DND-41 (cell line): ENCODE results near the gene GBX1.

Source experiments
- ATAC-seq: fragments of 200-7000 bp; cut with Tn5 transposase; 3 replicates; pipeline ENCODE4 v1.9.1; 2021; ENCODE audit warnings: low read depth; ENCODE audit not compliant: insufficient read depth
- DNase-seq: peaks from one replicate; pipeline ENCODE4 v3.0.0-alpha.2; 2020
- H2AFZ ChIP-seq: 2 replicates; pipeline ENCODE4 v1.6.0; 2012; ENCODE audit warnings: low read depth, low read length
- H3K27ac ChIP-seq: 2 replicates; pipeline ENCODE4 v1.5.1; 2012; ENCODE audit warnings: low read length, inconsistent platforms
- H3K27me3 ChIP-seq: fragments of 200-600 bp; sonication (generic); 2 replicates; pipeline ENCODE4 v1.6.0; 2012; ENCODE audit warnings: low read length, mild to moderate bottlenecking, inconsistent platforms; ENCODE audit not compliant: insufficient read depth, poor library complexity
- H3K36me3 ChIP-seq: 2 replicates; pipeline ENCODE4 v1.5.1; 2012; ENCODE audit warnings: low read length, inconsistent platforms; ENCODE audit not compliant: insufficient read depth
- H3K4me1 ChIP-seq: 2 replicates; pipeline ENCODE4 v1.5.1; 2012; ENCODE audit warnings: mild to moderate bottlenecking, low read length; ENCODE audit not compliant: insufficient read depth
- H3K4me2 ChIP-seq: 2 replicates; pipeline ENCODE4 v1.6.0; 2012; ENCODE audit warnings: mild to moderate bottlenecking, moderate library complexity, low read length, inconsistent platforms; ENCODE audit not compliant: insufficient read depth
- H3K4me3 ChIP-seq, 2 experiments: fragments of 200-600 bp in 1 of 2; shearing (Covaris generic) in 1 of 2; 2 replicates each; pipeline ENCODE4 v1.5.1; 2012 to 2016; ENCODE audit warnings: inconsistent platforms in 2 of 2, low read length in 2 of 2, mild to moderate bottlenecking in 2 of 2, low read depth in 1 of 2, moderate library complexity in 1 of 2
- H3K79me2 ChIP-seq: 2 replicates; pipeline ENCODE4 v1.6.0; 2012; ENCODE audit warnings: low read length, inconsistent platforms; ENCODE audit not compliant: insufficient read depth
- H3K9ac ChIP-seq: 2 replicates; pipeline ENCODE4 v1.6.0; 2012; ENCODE audit warnings: low read depth, mild to moderate bottlenecking, inconsistent platforms, low read length, moderate library complexity
- H3K9me3 ChIP-seq: 2 replicates; pipeline ENCODE4 v1.5.1; 2012; ENCODE audit warnings: low read length, moderate library complexity, mild to moderate bottlenecking, inconsistent platforms; ENCODE audit not compliant: insufficient read depth, severe bottlenecking
- H4K20me1 ChIP-seq: 2 replicates; pipeline ENCODE4 v1.6.0; 2012; ENCODE audit warnings: low read length; ENCODE audit not compliant: insufficient read depth
- CTCF ChIP-seq: IDR thresholded peaks from 2 replicates; pipeline ENCODE4 v1.5.1; 2012; ENCODE audit warnings: borderline replicate concordance, low read length, moderate library complexity, mild to moderate bottlenecking; ENCODE audit not compliant: poor library complexity, severe bottlenecking; ENCODE audit errors: extremely low read depth
- EZH2 ChIP-seq: IDR thresholded peaks from 3 replicates; pipeline ENCODE4 v1.6.1; 2012; ENCODE audit warnings: borderline replicate concordance, low read depth, mild to moderate bottlenecking, moderate library complexity, low read length, inconsistent platforms; ENCODE audit not compliant: severe bottlenecking

GBX1 gene

DNA sequence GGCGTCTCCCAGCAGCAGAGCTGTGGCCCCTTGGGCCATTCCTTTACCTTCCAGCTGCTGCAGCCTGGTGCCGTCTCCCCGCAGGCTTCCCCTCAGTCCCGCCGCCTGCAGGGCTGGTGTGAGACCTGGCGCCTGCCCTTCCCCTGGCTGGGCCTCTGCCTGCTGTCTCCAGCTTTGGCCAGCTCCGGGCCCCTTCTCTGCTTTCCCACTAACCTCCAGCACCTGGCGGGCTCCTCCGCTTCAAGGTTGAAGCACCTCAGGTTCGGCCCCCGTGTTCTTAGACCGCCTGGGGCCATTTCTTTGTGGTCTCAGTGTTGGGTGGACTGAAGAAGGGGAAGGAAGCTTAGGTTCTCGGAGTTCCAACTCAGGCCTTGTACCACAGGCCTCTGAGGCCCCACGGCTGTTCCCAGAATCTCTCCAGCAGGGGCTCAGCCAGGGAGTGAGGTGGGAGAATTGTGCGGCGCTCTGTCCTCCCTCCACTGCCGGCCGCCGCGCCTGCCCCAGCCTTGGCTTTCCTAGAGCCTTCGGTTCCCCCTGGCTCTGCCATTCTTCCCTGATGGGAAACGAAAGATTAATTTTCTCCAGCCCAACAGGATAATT is 30.3 kb downstream of the GBX1 start:
- ATAC-seq (no peak), DNase-seq (no peak)
- no peak overlapping the region for H3K27ac ChIP-seq
- H3K79me2 ChIP-seq = no peaks in the 10 kb centered on the region
- no peak overlapping the region for H2AFZ ChIP-seq
- no peaks in the 10 kb centered on the region for H3K9me3 ChIP-seq
- no peak overlapping the region for H3K4me2 ChIP-seq
- no peak overlapping the region for H3K4me3 ChIP-seq
- H3K9ac ChIP-seq = no peak overlapping the region
- peaks cover 4% of the 10 kb centered on the region for H4K20me1 ChIP-seq
- H3K27me3 ChIP-seq = no peaks in the 10 kb centered on the region
- peaks cover 41% of the 10 kb centered on the region for H3K36me3 ChIP-seq
- TF ChIP-seq CTCF (no peak), EZH2 (no peak)
- H3K4me1 ChIP-seq = no peaks in the 10 kb centered on the region

DNA sequence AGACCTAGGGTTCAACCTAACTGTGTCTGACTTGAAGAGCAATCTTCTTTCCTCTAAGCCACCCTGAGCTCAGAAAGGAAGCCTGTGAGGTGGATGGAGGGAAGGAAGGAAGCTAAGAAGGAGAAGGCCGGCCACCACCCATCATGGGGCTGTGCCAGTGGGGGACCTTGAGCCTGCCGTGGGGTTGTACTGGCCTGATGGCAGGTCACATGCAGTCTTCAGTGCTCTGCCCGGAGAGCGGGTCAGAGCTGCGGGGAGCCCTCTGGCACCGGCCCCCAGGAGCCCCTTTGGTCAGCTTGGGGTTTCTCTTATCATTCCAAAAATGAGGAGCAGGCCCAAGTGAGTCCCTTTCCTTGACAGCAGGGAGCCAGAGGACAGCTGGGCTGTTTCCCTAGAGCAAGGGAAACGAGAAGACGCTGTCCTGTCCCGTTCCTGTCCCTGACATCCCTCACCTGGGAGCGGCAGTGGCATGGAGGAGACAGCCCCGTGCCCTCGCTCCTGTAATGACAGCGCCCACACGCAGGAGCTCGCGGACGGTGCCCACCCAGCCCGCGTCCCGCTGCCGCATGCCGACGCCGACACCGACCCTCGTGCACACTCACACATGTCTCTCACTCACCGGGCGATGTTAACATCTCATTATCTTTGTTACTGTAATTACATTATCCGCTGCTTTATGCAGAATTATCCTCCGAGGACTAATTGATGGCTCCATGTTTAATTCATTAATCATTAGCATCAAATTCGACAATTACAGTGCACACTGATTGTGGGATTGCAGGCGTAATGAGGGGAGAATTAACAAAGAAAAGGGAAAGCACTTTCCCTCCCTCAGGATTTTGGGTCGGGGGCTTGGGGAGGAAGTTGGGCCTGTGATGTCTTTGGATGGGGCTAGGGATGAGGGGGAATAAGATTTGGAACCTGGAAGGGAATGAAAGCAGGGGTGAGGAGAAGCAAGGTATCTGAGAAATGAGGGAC is 31.3 kb downstream of the GBX1 start:
- Histone ChIP-seq H2AFZ (no peak overlapping the region), H4K20me1 (no peaks in the 10 kb centered on the region; the same call in none of the 2 replicates), H3K27me3 (no peaks in the 10 kb centered on the region), H3K4me3 (no peak overlapping the region), H3K27ac (no peak overlapping the region), H3K4me1 (no peaks in the 10 kb centered on the region), H3K9me3 (no peaks in the 10 kb centered on the region), H3K4me2 (no peak overlapping the region), H3K79me2 (no peaks in the 10 kb centered on the region), H3K9ac (no peak overlapping the region), H3K36me3 (peaks cover 42% of the 10 kb centered on the region)
- ATAC-seq = no peak
- no peak for TF ChIP-seq CTCF
- no peak for DNase-seq

DNA sequence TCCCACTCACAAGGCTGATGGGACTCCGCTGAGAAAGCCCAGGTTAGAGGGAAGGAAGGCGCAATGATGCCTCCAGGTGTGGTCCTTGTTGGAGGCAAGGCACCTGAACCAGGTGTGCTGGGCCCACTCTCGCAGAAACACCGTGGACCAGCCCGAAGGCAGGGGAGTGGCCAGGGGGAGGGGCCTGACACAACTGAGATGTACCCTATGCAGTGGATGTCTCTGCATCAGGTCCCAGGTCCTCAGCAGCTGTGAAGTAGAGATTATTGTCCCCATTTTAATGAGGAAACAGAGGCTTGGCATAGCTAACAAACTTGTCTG is 32.0 kb downstream of the GBX1 start:
- H3K9ac ChIP-seq = no peak overlapping the region
- no peak overlapping the region for H3K4me2 ChIP-seq
- no peaks in the 10 kb centered on the region; the same call in 1 of the 2 replicates for H4K20me1 ChIP-seq
- H2AFZ ChIP-seq = no peak overlapping the region
- H3K9me3 ChIP-seq = no peaks in the 10 kb centered on the region
- DNase-seq = no peak
- no peak overlapping the region for H3K27ac ChIP-seq
- no peaks in the 10 kb centered on the region for H3K27me3 ChIP-seq
- no peaks in the 10 kb centered on the region for H3K4me1 ChIP-seq
- peaks cover 41% of the 10 kb centered on the region for H3K36me3 ChIP-seq
- ATAC-seq = no peak
- TF ChIP-seq EZH2 (no peak), CTCF (no peak)
- H3K4me3 ChIP-seq = no peak overlapping the region
- no peaks in the 10 kb centered on the region for H3K79me2 ChIP-seq
